ENCODE data around the gene RELA. TPM values are rescaled to one million over a fixed set of nuclear protein-coding genes. Genes with fewer than 3 reads are reported as not detected.

The RELA gene
- total and polyA plus RNA-seq, 2 of the 13 experiments (the other 11 are each of a cell fraction or from before 2014, with no cell fraction given), result 21.4 to 40.5 TPM

- TF ChIP-seq CEBPZ (IDR thresholded peaks at IDR 0.05; ENCODE audit: low read length) (no peak), GPBP1L1 (CRISPR knock-in tag; IDR thresholded peaks at IDR 0.05) (no peak), BATF2 (CRISPR knock-in tag; IDR thresholded peaks at IDR 0.05) (peak; percentile 89; the same call in 1 of the 2 replicates), CBX5 (CRISPR knock-in tag; IDR thresholded peaks at IDR 0.05; ENCODE audit: borderline replicate concordance) (peak; percentile 79; the same call in 1 of the 2 replicates), USF2 (IDR thresholded peaks at IDR 0.05; ENCODE audit: low read depth, low read length) (peak; percentile 100), USF2 (CRISPR knock-in tag; IDR thresholded peaks at IDR 0.05; ENCODE audit: borderline replicate concordance) (peak; percentile 100), ZNF597 (CRISPR knock-in tag; IDR thresholded peaks at IDR 0.05) (no peak), RFX3 (CRISPR knock-in tag; IDR thresholded peaks at IDR 0.05) (0 out of 2 replicates have a peak, but pooled peaks have one; percentile 33), GMEB2 (CRISPR knock-in tag; IDR thresholded peaks at IDR 0.05; ENCODE audit: low read depth) (0 out of 2 replicates have a peak, but pooled peaks have one; percentile 44), DPF2 (CRISPR knock-in tag; IDR thresholded peaks at IDR 0.05; ENCODE audit: borderline replicate concordance, low read depth) (no peak), SYNCRIP (IDR thresholded peaks at IDR 0.05; ENCODE audit: insufficient read depth, low read depth, low read length) (no peak), TEAD3 (CRISPR knock-in tag; optimal IDR thresholded peaks at IDR 0.05; ENCODE audit: borderline replicate concordance) (peak; percentile 77), RELA (CRISPR knock-in tag; IDR thresholded peaks at IDR 0.05) (no peak), ZFP41 (CRISPR knock-in tag; IDR thresholded peaks at IDR 0.05; ENCODE audit: borderline replicate concordance) (peak; percentile 96; the same call in 1 of the 2 replicates), ZNF749 (CRISPR knock-in tag; IDR thresholded peaks at IDR 0.05; ENCODE audit: borderline replicate concordance) (peak; percentile 99), ZNF251 (CRISPR knock-in tag; IDR thresholded peaks at IDR 0.05) (no peak), ZBTB1 (CRISPR knock-in tag; IDR thresholded peaks at IDR 0.05; ENCODE audit: borderline replicate concordance) (no peak), MATR3 (CRISPR knock-in tag; IDR thresholded peaks at IDR 0.05) (no peak)
Measured at GRCh38 chr11:65711785-65712632, 49.3 kb upstream of the RELA start, which contains the start of gene KAT5 (continued).

Measured in HepG2 (cell line).